DMS53 treated with DMSO at 0.1 percent for 48 hours (cell line): ENCODE data around the gene PURB.
"Not testable (repeated sequence)": the region's sequence is repeated elsewhere in the genome, so short reads cannot be mapped to it uniquely, and the experiment has no call there.

Source experiments
- DNase-seq: peaks from one replicate; lab custom pipeline; 2025; ENCODE audit not compliant: unreplicated experiment; lab: John Stamatoyannopoulos, UW

Gene PURB

DNA sequence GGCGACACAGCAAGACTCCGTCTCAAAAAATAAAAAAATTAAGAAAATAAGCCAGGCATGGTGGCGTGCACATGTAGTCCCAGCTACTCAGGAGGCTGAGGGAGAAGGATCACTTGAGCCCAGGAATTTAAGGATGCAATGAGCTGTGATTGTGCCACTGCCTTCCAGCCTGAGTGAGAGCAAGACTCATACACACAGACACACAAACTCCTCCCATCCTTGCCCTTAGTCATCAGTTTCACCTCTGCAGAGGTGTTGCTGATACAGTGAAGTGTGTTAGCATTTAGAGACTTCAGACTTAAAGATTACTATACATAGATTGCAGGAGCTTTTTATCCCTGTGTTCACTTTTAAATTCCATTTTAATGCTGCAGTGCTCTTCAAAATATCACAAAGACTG lies 31.9 kb downstream of the PURB start:
- peak; percentile 30 for DNase-seq

DNA sequence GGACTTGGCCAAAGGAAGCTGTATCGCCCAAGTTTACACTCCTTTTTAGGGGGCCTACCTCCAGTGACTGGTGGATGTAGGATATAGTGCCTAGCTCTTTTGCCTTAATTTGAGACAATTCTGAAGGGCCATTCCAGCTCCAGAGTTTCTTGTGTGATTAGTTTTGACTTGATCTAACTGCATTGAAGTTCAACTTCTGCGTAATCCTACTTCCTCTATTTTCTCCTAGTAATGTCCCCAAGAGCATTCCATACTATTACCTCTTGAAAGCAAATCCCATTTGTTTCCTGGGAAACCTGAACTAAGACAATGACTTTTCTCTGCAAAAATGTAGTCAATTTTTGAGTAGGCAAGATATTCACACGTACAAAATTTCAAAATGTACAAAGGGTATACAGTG lies 32.7 kb downstream of the PURB start:
- no peak for DNase-seq

DNA sequence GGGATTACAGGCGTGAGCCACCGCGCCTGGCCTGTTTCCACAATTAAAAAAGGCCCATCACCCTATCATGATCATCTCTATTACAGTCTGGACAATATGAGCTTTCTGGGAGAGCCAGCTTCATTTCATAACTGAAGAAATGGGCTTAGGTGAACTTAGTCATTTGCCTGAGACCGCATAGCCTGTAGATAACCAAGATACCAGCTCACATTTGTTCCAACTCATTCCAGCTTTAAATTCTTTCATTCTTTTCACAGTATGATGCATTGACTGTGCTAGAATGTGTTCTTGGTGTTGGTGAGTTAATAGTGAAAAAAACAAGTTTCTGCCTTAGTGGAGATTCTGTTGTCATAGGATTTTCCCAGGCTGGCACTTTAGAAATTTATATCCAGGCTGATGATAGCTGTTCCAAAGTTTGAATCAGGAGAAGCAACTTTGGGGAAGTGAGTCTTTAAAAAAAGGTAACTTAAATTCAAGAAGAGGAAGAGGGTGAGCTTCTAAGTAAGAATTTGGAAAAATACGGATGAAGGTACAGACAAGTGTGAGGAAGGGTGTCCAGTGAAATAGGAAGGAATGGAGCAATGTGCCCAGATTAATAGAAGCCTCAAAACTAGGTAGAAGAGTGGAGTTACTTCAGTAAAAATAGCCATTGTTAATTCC lies 35.3 kb downstream of the PURB start:
- no peak for DNase-seq

DNA sequence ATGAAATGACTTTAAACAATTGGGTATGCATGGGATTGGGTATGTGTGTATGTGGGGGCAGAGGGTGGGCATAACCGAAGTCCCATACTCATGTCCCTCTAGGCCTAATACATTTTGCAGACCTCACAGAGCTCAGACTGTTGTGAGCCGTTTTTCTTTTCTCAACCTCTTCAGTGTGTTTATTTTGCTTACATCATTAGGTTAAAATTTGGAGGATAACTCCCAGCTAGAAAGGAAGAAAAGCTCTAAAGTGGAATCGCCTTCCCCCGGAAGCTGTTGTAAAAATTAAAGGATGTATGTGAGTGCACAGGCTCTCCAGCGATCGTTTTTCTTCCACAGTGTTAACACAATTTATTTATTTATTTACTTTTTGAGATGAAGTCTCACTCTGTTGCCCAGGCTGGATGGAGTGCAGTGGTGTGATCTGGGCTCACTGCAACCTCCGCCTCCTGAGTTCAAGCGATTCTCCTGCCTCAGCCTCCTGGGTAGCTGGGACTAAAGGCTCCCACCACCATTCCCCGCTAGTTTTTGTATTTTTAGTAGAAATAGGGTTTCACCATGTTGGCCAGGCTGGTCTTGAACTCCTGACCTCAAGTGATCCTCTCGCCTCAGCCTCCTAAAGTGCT lies 36.0 kb downstream of the PURB start:
- DNase-seq: peak; percentile 22

DNA sequence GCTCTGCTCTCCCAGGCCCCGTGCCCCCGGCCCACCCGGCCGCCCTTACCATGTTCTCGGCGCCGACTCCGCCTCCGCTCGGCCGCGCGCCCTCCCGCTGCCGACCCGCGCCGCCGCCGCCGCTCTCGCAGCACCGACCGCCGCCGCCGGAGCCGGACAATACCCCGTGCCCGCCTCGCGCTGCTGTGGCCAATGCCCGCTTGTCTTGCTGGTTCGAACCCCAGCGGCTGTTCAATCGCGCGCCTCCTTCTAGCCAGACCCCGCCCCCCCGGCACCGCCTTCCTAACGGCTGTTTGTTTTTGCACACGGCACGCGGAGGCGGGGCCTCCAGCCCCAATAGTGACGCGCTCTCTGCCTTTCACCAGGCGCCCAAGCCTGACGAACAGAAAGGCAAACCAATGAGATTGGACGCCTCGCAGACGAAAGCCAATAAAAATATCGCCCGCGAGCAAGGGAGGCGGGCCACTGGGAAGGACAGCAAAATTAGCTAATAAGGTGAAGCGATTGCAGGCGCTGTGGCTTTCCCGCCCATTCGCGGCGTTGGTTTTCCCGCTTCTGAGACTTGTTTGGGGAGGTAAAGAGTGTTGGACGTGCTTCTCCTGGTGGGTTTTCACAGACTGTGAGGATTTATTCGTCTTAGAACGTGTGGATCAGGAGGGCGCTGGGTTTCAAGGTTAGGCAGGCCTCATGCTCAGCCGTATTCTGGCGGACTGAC lies 37.3 kb downstream of the PURB start, which contains the start of gene H2AZ2:
H2AZ2 (minus strand) TSS at position 168 of the 715 bp plus-strand sequence; CDS start at position 52, 116 bp downstream.
- peak; percentile 99 for DNase-seq

DNA sequence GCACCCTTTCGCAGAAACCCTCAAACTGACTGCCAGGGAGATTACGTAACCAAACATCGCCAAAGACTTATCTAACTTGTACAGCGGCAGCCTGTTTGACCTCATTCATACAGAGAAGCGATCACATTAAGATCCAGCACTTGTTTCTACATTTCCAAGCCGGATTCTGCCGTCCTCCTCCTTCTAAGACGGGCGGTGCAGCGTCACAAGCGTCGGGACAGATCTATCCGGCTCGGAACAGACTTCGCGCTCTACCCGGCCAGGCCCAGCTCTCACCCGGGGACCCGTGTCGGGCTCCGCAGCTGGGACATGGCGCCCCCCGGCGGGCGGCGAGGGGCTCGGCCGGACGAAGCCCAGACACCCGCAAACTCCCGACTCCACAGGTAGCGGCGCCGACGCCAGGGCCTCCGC lies 37.8 kb downstream of the PURB start:
- DNase-seq: peak; percentile 62

DNA sequence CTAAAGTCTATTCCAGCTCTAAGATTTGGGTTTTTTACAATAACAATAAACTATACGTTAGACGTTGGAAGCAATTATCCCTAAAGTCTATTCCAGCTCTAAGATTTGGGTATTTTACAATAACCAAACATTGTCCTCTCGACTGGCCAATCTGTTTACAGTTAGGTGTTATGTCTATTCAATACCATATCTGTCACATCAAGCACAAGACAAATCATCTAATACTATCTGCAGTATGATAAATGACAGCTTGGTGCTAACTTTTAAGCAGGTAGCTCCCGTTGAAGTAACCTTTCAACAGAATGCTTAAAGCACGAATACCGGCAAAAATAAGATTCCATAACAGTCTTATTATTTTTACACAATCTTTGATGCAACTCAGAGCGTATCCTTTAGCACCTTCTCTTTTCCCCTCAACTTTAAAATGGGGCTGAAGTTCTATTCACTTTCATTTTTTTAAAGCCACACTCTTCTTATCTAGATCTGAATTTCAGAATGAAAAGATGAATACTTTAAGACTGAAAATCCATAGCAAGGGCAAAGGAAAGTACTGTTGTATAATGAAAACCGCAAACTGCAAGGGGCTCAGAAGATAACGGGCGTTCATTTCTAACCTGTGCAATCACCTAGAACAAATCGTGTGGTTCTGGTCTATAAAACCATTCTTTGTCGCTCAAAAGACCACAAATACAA lies 38.4 kb downstream of the PURB start:
- DNase-seq: no peak

DNA sequence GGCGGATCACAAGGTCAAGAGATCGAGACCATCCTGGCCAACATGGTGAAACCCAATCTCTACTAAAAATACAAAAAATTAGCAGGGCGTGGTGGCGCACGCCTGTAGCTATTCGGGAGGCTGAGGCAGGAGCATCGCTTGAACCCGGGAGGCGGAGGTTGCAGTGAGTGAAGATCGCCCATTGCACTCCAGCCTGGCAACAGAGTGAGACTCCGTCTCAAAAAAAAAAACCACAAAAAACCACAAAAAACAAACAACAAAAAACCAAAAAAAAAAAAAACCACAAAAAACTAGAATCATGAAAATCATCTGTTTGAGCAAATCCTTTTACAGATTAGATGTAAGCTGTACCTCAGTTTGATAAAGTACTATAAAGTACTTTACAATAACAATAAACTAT lies 38.9 kb downstream of the PURB start:
- not testable (repeated sequence) for DNase-seq

DNA sequence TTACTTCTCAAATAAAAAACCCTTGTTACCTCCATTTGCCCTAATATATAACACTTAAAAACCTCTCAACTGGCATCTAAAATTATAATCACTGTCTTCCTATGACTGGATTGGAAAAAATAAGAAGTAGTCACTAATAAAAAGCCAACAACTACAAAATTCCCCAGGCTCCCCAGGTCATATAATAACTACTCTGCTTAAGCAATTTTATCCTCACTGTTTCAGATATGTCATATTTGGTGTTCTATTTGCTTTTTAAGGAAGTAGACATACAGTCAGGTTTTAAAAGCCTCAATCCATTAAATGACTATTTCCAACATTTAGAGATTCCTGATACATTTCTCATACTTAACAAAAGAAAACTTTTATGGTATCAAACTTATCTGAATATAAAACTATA lies 39.9 kb downstream of the PURB start:
- DNase-seq: no peak

DNA sequence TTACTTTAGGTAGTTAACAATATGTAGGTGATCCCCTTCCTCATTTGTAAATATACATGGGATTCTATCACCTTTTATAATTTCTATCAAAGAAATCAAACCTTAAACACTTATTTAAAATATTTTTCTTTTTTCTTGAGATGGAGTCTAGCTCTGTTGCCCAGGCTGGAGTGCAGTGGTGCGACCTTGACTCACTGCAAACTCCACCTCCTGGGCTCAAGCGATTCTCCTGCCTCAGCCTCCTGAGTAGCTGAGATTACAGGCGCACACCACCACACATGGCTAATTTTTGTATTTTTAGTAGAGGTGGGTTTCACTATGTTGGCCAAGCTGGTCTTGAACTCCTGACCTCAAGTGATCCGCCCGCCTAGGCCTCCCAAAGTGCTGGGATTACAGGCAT lies 41.9 kb downstream of the PURB start:
- not testable (repeated sequence) for DNase-seq

DNA sequence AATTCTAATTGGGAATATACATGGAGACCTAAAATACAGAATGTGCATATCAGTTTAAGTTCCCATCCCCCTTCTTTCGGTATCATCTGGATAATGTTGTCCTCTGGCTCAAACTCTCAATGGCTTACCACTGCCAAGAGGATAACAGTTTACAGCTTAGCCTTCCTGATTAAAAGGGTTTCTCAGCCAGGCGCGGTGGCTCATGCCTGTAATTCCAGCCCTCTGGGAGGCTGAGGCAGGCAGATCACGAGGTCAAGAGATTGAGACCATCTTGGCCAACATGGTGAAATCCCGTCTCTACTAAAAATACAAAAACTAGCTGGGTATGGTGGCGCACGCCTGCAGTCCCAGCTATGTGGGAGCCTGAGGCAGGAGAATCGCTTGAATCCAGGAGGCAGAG lies 42.7 kb downstream of the PURB start:
- not testable (repeated sequence) for DNase-seq

DNA sequence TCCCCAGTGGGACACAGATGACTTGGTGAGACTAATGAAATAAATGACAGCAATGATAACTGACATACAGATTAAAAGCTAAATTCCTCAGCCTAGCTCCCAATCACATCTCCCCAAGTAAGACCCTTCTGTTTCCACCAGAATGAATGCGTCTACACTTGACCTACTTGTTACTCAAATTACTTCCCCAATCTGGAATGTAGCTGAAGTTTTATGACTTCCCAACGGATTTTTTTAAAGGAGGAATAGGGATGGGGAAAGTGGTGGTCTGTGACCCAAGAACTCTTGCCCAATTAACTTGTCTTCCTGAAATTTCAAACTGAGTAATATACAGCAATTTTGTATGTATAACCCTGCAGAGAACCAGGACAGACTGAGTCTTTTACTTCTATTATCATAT lies 46.6 kb downstream of the PURB start:
- DNase-seq: no peak

DNA sequence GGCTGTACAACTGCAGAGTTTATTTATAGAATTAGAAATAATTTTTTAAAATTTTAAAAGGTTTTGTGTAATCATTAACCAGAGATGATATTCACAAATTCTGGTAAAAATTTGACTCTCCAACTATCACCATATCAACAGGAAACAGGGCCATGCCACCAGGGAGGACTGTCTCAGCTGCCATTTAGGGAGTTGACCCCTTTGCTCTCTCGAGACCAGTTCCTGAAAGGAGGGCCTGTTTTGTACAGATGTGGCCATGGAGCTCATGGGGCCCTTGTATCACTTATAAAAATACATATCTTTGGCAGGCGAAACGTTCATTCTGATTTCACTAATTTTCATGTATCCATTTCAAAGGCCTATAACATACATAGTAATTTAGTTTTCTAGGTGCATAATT lies 57.8 kb downstream of the PURB start:
- DNase-seq: no peak
